Right lobe of liver (tissue), 6 donors: Measurements from ENCODE around the gene SLC22A23. TPM values are rescaled to one million over a fixed set of nuclear protein-coding genes. Genes with fewer than 3 reads are reported as not detected.
A peak's percentile ranks its signal among the peaks of the same experiment; 100 is the strongest.

Source experiments
- ATAC-seq, 4 donors: fragments of 200-7000 bp; cut with Tn5 transposase; one replicate each; pipeline ENCODE4 v1.9.1; 2020; ENCODE audit warnings: mild to moderate bottlenecking in 4 of 4, moderate library complexity in 4 of 4
- DNase-seq, 3 donors: peaks; one replicate each; pipeline ENCODE4 v3.0.0-alpha.2; 2020
- H3K27ac ChIP-seq, 3 donors: fragments of 200-600 bp; one replicate each; pipeline ENCODE4 v1.8.0; 2022
- H3K27me3 ChIP-seq, 2 donors: fragments of 200-600 bp; one replicate each; pipeline ENCODE4 v1.8.0; 2022
- H3K36me3 ChIP-seq, 4 donors: fragments of 200-600 bp; sonication (generic) in 1 of 4; one replicate each; pipeline versions ENCODE4 v1.5.1 to v1.8.0; 2017 to 2022; ENCODE audit warnings: control low read depth in 1 of 4
- H3K4me1 ChIP-seq, 4 donors: fragments of 200-600 bp; sonication (generic) in 1 of 4; one replicate each; pipeline versions ENCODE4 v1.5.1 to v1.8.0; 2017 to 2022; ENCODE audit warnings: control low read depth in 1 of 4
- H3K4me3 ChIP-seq, 3 donors: fragments of 200-600 bp; one replicate each; pipeline ENCODE4 v1.8.0; 2022
- H3K9me3 ChIP-seq, 4 donors: fragments of 200-600 bp; sonication (generic) in 1 of 4; one replicate each; pipeline versions ENCODE4 v1.5.1 to v1.8.0; 2017 to 2022; ENCODE audit warnings: control low read depth in 1 of 4
- CTCF ChIP-seq, 4 donors: fragments of 200-600 bp in 3 of 4; fragments of 450-650 bp in 1 of 4; IDR thresholded peaks; one replicate each; pipeline versions ENCODE4 v1.5.1 to v1.8.0; 2016 to 2022; ENCODE audit warnings: antibody characterized with exemption in 4 of 4, mild to moderate bottlenecking in 2 of 4
- POLR2A ChIP-seq: fragments of 450-650 bp; IDR thresholded peaks from one replicate; pipeline ENCODE4 v1.6.1; 2017; ENCODE audit warnings: antibody characterized with exemption, mild to moderate bottlenecking
- WGBS: methylation state at CpG from one replicate; pipeline ENCODE4 v1.1.6; 2018; ENCODE audit warnings: low coverage, low lambda C conversion rate; ENCODE audit not compliant: insufficient coverage; ENCODE audit errors: missing lambda C conversion rate; 5-methylcytosine and 5-hydroxymethylcytosine counted together
- intact Hi-C, 2 donors: fragments of 100-400 bp; cut with DNase I; formaldehyde crosslinking; loops; one replicate each; pipeline versions ENCODE4 v1.11.2 to v1.14.1; 2022
- total RNA-seq, 6 experiments: library from RNA; depleted of rRNA in 2 of 6; stranded (reverse); fragments of >200 nt in 2 of 6; fragmentation: NEBNext Ultra II Directional in 3 of 6; extraction: Animal tissue kit (Norgen Biotek cat#: 25700) in 3 of 6; gene quantifications; one replicate each; pipeline versions ENCODE4 v1.1.0 to v1.2.4, GENCODE V29; 2016 to 2023
- donor health status: DM: no; HTN: yes; CAD: no.
- donor health status: DM: no; HTN: no; CAD: no.
- donor health status: DM: no; HTN: no; CAD: no.
- donor health status: DM: no; HTN: yes; CAD: no.
- donor health status: DM: no; HTN: yes; CAD: no.

SLC22A23 gene
- total RNA-seq, 6 experiments from 2014 or later = 11.7 to 27.6 (median 16.3) TPM

GRCh38 chr6:3310051-3310448 lies 146.8 kb downstream of the SLC22A23 start:
- intact Hi-C loops = no loop called here

DNA sequence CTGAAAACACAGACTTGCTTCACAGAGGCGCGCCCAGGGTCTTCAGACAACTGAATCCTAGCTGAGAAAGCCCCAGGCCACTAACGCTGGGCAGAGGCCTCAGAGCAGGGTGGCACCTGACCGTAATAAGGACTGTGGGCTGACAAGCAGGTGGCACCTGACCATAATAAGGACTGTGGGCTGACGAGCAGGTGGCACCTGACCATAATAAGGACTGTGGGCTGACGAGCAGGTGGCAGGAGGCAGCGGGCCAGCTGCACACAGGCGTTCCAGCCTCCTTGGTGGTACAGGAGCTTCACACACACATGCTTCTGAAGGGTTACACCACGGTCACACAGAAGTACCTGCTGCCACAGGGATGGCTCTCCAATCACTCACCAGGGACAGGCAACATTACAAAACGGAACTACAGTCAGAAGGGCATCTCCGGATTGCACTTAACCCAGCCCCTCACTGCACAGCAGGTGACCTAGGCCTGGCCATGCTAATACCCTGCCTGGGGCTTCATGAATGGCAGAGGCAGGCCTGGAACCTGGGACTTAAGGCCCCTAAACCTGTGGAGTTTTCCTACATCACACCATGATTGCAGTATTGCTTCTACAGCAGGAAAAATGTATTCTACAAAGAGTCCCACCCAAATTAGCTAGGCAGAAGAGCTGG lies 147.3 kb downstream of the SLC22A23 start:
- intact Hi-C loops = no loop called here
- ATAC-seq = no peak
- no peak overlapping the region for H3K27ac ChIP-seq
- H3K27me3 ChIP-seq = no peaks in the 10 kb centered on the region
- peak in 1 of 3 donors; percentile 26 for DNase-seq
- 80% methylated on average over 4 of the region's 11 CpGs for WGBS
- TF ChIP-seq CTCF (IDR thresholded peaks at IDR 0.05) = no peak
- no peak for TF ChIP-seq POLR2A
- H3K4me3 ChIP-seq = no peak overlapping the region
- no peaks in the 10 kb centered on the region for H3K4me1 ChIP-seq
- peaks cover 0 to 4% (median 0%) of the 10 kb centered on the region in 4 donors for H3K36me3 ChIP-seq
- no peaks in the 10 kb centered on the region for H3K9me3 ChIP-seq

More at GRCh38 chr6:3310051-3310448, 146.8 kb downstream of the SLC22A23 start:
- no peaks in the 10 kb centered on the region for H3K4me1 ChIP-seq
- peaks cover 0 to 4% (median 0%) of the 10 kb centered on the region in 4 donors for H3K36me3 ChIP-seq
- ATAC-seq = no peak
- peak in 1 of 3 donors; percentile 28 for DNase-seq
- H3K4me3 ChIP-seq = no peak overlapping the region
- TF ChIP-seq POLR2A (no peak), CTCF (IDR thresholded peaks at IDR 0.05) (no peak)
- no peaks in the 10 kb centered on the region for H3K27me3 ChIP-seq
- H3K27ac ChIP-seq = no peak overlapping the region
- no CpG with 5 or more reads among the region's 6 CpGs for WGBS
- no peaks in the 10 kb centered on the region for H3K9me3 ChIP-seq

- Histone ChIP-seq H3K36me3 (peaks cover 0 to 7% (median 0%) of the 10 kb centered on the region in 4 donors), H3K27me3 (no peaks in the 10 kb centered on the region), H3K4me3 (no peak overlapping the region), H3K9me3 (no peaks in the 10 kb centered on the region), H3K4me1 (no peaks in the 10 kb centered on the region), H3K27ac (no peak overlapping the region)
- DNase-seq (peak in 1 of 3 donors; percentile 21), ATAC-seq (no peak)
- WGBS = 95% methylated on average over 8 of the region's 10 CpGs
- no peak for TF ChIP-seq CTCF (IDR thresholded peaks at IDR 0.05)
- no peak for TF ChIP-seq POLR2A
- intact Hi-C loops = no loop called here
Measured at GRCh38 chr6:3308106-3308505, 148.7 kb downstream of the SLC22A23 start.

- WGBS = 91% methylated on average over 5 of the region's 12 CpGs
- peak in 1 of 3 donors; percentile 27 for DNase-seq
- intact Hi-C loops = no loop called here
Measured at GRCh38 chr6:3307436-3307835, 149.4 kb downstream of the SLC22A23 start.

More at GRCh38 chr6:3307436-3307835, 149.4 kb downstream of the SLC22A23 start:
- H3K4me3 ChIP-seq = no peak overlapping the region
- H3K27me3 ChIP-seq = no peaks in the 10 kb centered on the region
- H3K4me1 ChIP-seq = no peaks in the 10 kb centered on the region
- peaks cover 0 to 7% (median 0%) of the 10 kb centered on the region in 4 donors for H3K36me3 ChIP-seq
- TF ChIP-seq POLR2A (no peak), CTCF (IDR thresholded peaks at IDR 0.05) (no peak)
- no peak for ATAC-seq
- H3K9me3 ChIP-seq = no peaks in the 10 kb centered on the region
- H3K27ac ChIP-seq = no peak overlapping the region
